AG04449 (cell line): ENCODE data around the gene SPP1.

Experiments
- CTCF ChIA-PET: fragments of 350-600 bp; formaldehyde crosslinking; extraction: SDS; loops from one replicate; lab custom pipeline; 2021; ENCODE audit warnings: antibody characterized with exemption; lab: Yijun Ruan, JAX
- POLR2A ChIA-PET: fragments of 400-600, 350-600 bp; formaldehyde crosslinking; extraction: SDS; loops from one replicate; lab custom pipeline; 2020; ENCODE audit warnings: antibody characterized with exemption, inconsistent platforms; lab: Yijun Ruan, JAX
- DNase-seq: peaks from one replicate; pipeline ENCODE4 v3.0.0-alpha.2; 2010; ENCODE audit warnings: low read depth, low spot score
- H3K4me3 ChIP-seq: 2 replicates; pipeline ENCODE4 v1.5.1; 2011; ENCODE audit warnings: low read depth, mild to moderate bottlenecking, control low read depth, low read length
- CTCF ChIP-seq: IDR thresholded peaks from one replicate; pipeline ENCODE4 v1.5.1; 2011; ENCODE audit warnings: mild to moderate bottlenecking, moderate library complexity, low read length, control low read depth, inconsistent platforms; ENCODE audit not compliant: insufficient read depth; ENCODE audit errors: missing control alignments

Gene SPP1

DNA sequence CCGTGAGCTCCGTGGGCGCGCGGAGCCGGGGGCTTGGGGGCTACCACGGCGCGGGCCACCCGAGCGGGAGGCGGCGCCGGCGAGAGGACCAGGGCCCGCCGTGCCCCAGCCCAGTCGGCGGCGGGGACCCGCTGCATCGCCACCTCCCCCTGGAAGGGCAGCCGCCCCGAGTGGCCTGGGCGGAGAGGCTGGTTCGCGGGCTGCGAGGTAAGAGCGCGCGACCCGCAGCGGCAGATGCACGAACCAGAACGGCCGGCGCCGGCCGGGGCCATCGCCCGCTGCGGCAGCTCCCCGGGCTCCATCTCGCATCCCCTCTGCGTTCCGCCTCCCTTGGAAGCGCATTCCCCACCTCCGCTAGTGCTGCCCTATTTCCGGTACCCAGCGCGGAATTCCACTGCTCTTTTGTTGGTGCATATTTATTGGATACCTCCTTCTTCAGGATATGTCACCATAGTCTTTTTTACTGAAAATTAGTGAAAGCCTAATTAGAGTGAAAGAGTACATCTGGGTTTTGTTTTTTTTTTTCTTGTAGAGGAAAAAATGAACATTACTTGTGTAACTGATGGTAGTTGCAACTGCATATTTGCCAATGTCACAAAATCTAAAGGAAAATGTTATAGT lies 32.7 kb downstream of the SPP1 start:
- DNase-seq = no peak
- POLR2A ChIA-PET = no interaction called here
- TF ChIP-seq CTCF = no peak
- CTCF ChIA-PET = interaction anchor here (1.5 kb wide), 1 partner anchor 155 kb away, joined by 3 read pairs; no protein-coding TSS in a partner anchor
- H3K4me3 ChIP-seq = peak overlapping the region; percentile 78

DNA sequence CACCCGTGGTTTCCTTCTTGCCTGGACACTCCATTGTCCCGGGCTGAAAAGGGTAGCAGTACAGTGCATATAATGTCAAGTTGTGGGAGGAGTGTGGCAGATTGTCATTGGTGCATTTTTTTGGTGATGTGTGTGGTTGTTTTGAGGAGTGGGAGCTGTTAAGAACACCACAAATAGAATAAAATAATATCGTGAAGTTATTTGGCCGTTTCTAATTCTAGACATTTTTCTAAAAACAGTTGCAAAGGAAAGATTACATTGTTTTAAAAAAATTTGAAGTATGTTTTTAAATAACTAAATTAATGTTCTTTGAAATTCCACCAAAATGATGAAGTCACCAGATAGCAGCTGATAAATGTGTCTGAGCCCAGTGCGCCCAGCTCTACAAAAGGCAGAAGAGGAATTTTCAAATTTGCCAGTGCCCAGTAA lies 33.2 kb downstream of the SPP1 start:
- TF ChIP-seq CTCF = no peak
- no peak for DNase-seq
- CTCF ChIA-PET = interaction anchor here (1.5 kb wide), 1 partner anchor 156 kb away, joined by 3 read pairs; no protein-coding TSS in a partner anchor

DNA sequence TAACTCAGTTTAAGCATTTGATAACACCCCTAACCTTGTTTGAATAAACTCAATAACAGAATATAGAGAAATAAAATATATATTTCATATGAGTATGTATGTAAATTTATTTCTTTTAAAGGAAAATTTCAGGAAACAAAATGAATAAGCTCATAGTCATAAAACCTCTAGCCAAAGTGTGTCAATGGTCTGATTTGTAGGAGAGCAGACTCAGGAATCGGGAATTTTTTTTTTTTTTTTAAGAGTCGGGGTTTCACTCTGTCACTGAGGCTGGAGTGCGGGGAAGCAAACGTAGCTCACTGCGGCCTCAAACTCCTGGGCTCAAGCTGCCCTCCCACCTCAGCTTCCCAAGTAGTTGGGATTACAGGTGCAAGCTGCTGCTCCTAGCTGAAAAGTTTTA lies 34.4 kb downstream of the SPP1 start:
- no peak for TF ChIP-seq CTCF
- POLR2A ChIA-PET = no interaction called here
- peak overlapping the region; percentile 23 for H3K4me3 ChIP-seq
- CTCF ChIA-PET = interaction anchor here (0.6 to 1.8 kb wide), 5 partner anchors 11 to 702 kb away, joined by 3 to 10 read pairs (median 4); no protein-coding TSS in a partner anchor
- no peak for DNase-seq

More for the DNA sequence above, 33.2 kb downstream of the SPP1 start:
- POLR2A ChIA-PET = no interaction called here
- H3K4me3 ChIP-seq = peak overlapping the region; percentile 78

DNA sequence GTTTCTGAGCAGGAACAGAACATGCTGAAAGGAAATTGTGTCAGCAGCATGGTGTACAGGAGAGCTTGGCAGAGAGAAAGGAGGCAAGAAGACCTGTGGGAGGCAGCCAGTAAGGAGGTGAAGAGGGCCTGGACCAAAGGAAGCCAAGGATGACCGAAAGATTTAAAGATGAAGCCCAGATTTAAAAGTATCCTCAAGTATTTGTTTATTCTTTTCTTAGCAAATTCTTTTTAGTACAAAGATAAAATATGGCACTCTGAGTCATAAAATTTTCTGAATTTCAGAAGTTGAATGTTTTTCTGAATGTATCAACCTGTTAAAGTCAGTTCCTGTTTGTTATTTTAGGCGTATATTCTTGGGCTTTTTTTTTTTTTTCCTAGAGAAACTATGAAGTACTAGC lies 35.5 kb downstream of the SPP1 start:
- no peak overlapping the region for H3K4me3 ChIP-seq

GRCh38 chr4:88012647-88013046 lies 37.1 kb downstream of the SPP1 start:
- CTCF ChIA-PET = interaction anchor here (1.0 kb wide), 1 partner anchor 159 kb away, joined by 5 read pairs; no protein-coding TSS in a partner anchor

More for the DNA sequence above, 35.5 kb downstream of the SPP1 start:
- no peak for TF ChIP-seq CTCF
- ChIA-PET POLR2A (interaction anchor here (1.0 kb wide), 1 partner anchor 588 kb away, joined by 3 read pairs; the partner anchor contains the start of gene NUDT9), CTCF (interaction anchor here (1.4 to 1.8 kb wide), 3 partner anchors 10 to 201 kb away, joined by 4 to 10 read pairs (median 6); no protein-coding TSS in a partner anchor)
- no peak for DNase-seq

More at GRCh38 chr4:88012647-88013046, 37.1 kb downstream of the SPP1 start:
- POLR2A ChIA-PET = no interaction called here
- no peak for TF ChIP-seq CTCF
- H3K4me3 ChIP-seq = no peak overlapping the region
- no peak for DNase-seq
